Nasal cavity respiratory epithelium epithelial cell of viscerocranial mucosa (primary cell): ENCODE data around the gene SLC17A3. TPM values are rescaled to one million over a fixed set of nuclear protein-coding genes. Genes with fewer than 3 reads are reported as not detected.

Experiments
- total RNA-seq: library from RNA; depleted of rRNA; stranded (reverse); fragments of >200 nt; gene quantifications from 2 replicates; pipeline ENCODE4 v1.2.3, GENCODE V29; 2014

SLC17A3 gene
- total RNA-seq: not detected in 2 replicates

GRCh38 chr6:25874118-25874517 lies at the start of gene SLC17A3:
TSS of gene SLC17A3 (minus strand) at chr6:25874243. CDS start at chr6:25868387, 5,856 bp downstream.

DNA sequence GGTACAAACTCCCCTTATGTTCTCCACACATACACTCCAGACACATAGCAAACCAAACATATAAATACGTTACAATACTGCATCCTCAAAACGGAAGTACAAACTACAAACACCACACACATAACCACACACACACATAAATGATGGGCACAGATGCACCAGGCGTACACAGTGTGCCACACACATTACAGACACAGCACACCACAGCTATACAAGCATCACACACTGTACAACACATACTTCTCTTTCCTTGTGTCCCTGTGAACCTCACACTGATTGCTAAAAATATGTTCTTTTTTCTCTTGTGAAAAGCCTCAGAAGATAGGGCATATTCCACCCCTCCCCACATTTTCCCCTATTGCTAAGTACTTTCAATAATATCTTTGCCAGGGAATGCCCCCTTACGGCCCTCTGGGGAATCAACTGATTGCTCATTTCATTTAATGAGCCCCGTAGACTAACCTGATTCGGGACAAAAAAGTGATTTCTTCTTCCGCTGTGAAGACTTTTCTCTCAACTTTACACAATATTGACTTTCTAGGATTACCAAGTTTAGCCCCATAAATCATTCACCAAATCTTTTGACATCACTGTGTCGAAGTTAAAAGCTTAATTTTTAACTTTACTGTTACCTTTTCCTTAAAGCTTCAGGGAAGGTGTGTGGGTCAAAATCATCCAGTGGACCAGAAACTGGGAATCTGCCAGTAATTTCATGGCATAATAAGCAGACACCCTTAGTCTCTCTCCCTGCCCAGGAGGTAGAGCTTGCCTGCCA lies 42.3 kb downstream of the SLC17A3 start, which contains the start of gene SLC17A1:
SLC17A1 (minus strand) TSS at position 521 of the 775 bp plus-strand sequence. CDS start 1,495 bp downstream, outside the sequence.

Other genes starting within 250 kb of the SLC17A3 start
- gene SCGN, start 222.0 kb downstream of the SLC17A3 start, total RNA-seq: not detected in 2 replicates
- not detected in 2 replicates for gene SLC17A4, start 119.5 kb downstream of the SLC17A3 start, total RNA-seq
- gene SLC17A1, start 42.2 kb downstream of the SLC17A3 start, total RNA-seq: not detected in 2 replicates
- gene SLC17A2, start 56.4 kb upstream of the SLC17A3 start, total RNA-seq: not detected in 2 replicates
- 4.8 and 8.6 TPM in 2 replicates for gene TRIM38, start 88.6 kb upstream of the SLC17A3 start, total RNA-seq
- 1.4 and 8.8 TPM in 2 replicates for gene HFE, start 213.2 kb upstream of the SLC17A3 start, total RNA-seq